Neuronal stem cell (in vitro differentiated cells): ENCODE data around the gene RABIF.
A peak's percentile ranks its signal among the peaks of the same experiment; 100 is the strongest.

Source experiments
- DNase-seq: peaks from one replicate; pipeline ENCODE4 v3.0.0-alpha.2; 2013; ENCODE audit warnings: low spot score
- H2AFZ ChIP-seq: one replicate; pipeline ENCODE4 v1.6.1; 2013; ENCODE audit warnings: mild to moderate bottlenecking, low read length, inconsistent platforms
- H2AK5ac ChIP-seq: 2 replicates; pipeline ENCODE4 v1.6.1; 2013; ENCODE audit warnings: low read depth, mild to moderate bottlenecking, inconsistent platforms, low read length, moderate library complexity, mixed read lengths
- H2BK120ac ChIP-seq: 2 replicates; pipeline ENCODE4 v1.6.1; 2013; ENCODE audit warnings: low read depth, mild to moderate bottlenecking, inconsistent platforms, low read length, moderate library complexity, mixed read lengths
- H2BK12ac ChIP-seq: one replicate; pipeline ENCODE4 v1.6.1; 2013; ENCODE audit warnings: low read length, inconsistent platforms
- H2BK15ac ChIP-seq: 2 replicates; pipeline ENCODE4 v1.6.1; 2013; ENCODE audit warnings: mild to moderate bottlenecking, low read length, inconsistent platforms, mixed read lengths
- H2BK5ac ChIP-seq: one replicate; pipeline ENCODE4 v1.6.1; 2013; ENCODE audit warnings: inconsistent platforms, mild to moderate bottlenecking, low read length, moderate library complexity
- H3K14ac ChIP-seq: one replicate; pipeline ENCODE4 v1.6.1; 2013; ENCODE audit warnings: low read length, inconsistent platforms
- H3K18ac ChIP-seq: 2 replicates; pipeline ENCODE4 v1.6.1; 2013; ENCODE audit warnings: low read length, inconsistent platforms
- H3K23ac ChIP-seq: 2 replicates; pipeline ENCODE4 v1.6.1; 2013; ENCODE audit warnings: low read depth, mild to moderate bottlenecking, mixed read lengths, low read length, inconsistent platforms; ENCODE audit not compliant: poor library complexity
- H3K27ac ChIP-seq: replicated peaks from 3 replicates; pipeline ENCODE4 v1.5.1; 2013; ENCODE audit warnings: low read length, inconsistent platforms
- H3K27me3 ChIP-seq, 3 experiments: 2 replicates each; pipeline ENCODE4 v1.6.1; 2013; ENCODE audit warnings: low read length in 3 of 3, mild to moderate bottlenecking in 2 of 3, inconsistent platforms in 1 of 3, low read depth in 1 of 3, mixed read lengths in 1 of 3, moderate library complexity in 1 of 3; ENCODE audit not compliant: control insufficient read depth in 3 of 3, insufficient read depth in 3 of 3
- H3K36me3 ChIP-seq, 2 donors: replicated peaks in 1 of 2; 2 replicates each; pipeline ENCODE4 v1.6.1; 2013; ENCODE audit warnings: low read length in 2 of 2; ENCODE audit not compliant: control insufficient read depth in 2 of 2, insufficient read depth in 2 of 2
- H3K4ac ChIP-seq: 2 replicates; pipeline ENCODE4 v1.6.1; 2013; ENCODE audit warnings: inconsistent platforms, mild to moderate bottlenecking, low read length, moderate library complexity
- H3K4me1 ChIP-seq, 2 donors: 1 replicate in 1 of 2; 2 replicates in 1 of 2; pipeline ENCODE4 v1.6.1; 2013; ENCODE audit warnings: low read length in 2 of 2, low read depth in 1 of 2; ENCODE audit not compliant: control insufficient read depth in 2 of 2, insufficient read depth in 1 of 2
- H3K4me2 ChIP-seq: one replicate; pipeline ENCODE4 v1.6.1; 2013; ENCODE audit warnings: mild to moderate bottlenecking, low read length, inconsistent platforms; ENCODE audit not compliant: insufficient read depth, poor library complexity, severe bottlenecking
- H3K4me3 ChIP-seq, 2 donors: 2 replicates each; pipeline ENCODE4 v1.5.1; 2013; ENCODE audit warnings: low read length in 2 of 2, mild to moderate bottlenecking in 2 of 2, inconsistent platforms in 1 of 2, moderate library complexity in 1 of 2
- H3K79me1 ChIP-seq: one replicate; pipeline ENCODE4 v1.6.1; 2013; ENCODE audit warnings: low read depth, mild to moderate bottlenecking, inconsistent platforms, low read length, moderate library complexity
- H3K9ac ChIP-seq: one replicate; pipeline ENCODE4 v1.6.1; 2013; ENCODE audit warnings: mild to moderate bottlenecking, low read depth, low read length, inconsistent platforms; ENCODE audit not compliant: poor library complexity
- H3K9me3 ChIP-seq, 2 donors: replicated peaks in 1 of 2; 2 replicates each; pipeline versions ENCODE3 to v1.6.1; 2013; ENCODE audit warnings: low read length in 2 of 2, mild to moderate bottlenecking in 2 of 2, inconsistent platforms in 1 of 2, low read depth in 1 of 2, mixed read lengths in 1 of 2, moderate library complexity in 1 of 2; ENCODE audit not compliant: control insufficient read depth in 2 of 2, insufficient read depth in 1 of 2
- H4K8ac ChIP-seq: one replicate; pipeline ENCODE4 v1.6.1; 2013; ENCODE audit warnings: low read depth, mild to moderate bottlenecking, inconsistent platforms, low read length, moderate library complexity
- H4K91ac ChIP-seq: one replicate; pipeline ENCODE4 v1.6.1; 2013; ENCODE audit warnings: low read length, low read depth, mild to moderate bottlenecking, inconsistent platforms; ENCODE audit not compliant: poor library complexity
- WGBS, 2 donors: extraction: QIAGEN DNeasy Blood & Tissue Kit; methylation state at CpG; one replicate each; pipeline ENCODE4 v1.1.7; 2013; ENCODE audit warnings: missing lambda C conversion rate in 2 of 2, mixed read lengths in 1 of 2; ENCODE audit not compliant: insufficient read length in 2 of 2, insufficient replicate concordance in 1 of 2; ENCODE audit errors: extremely low coverage in 2 of 2; 5-methylcytosine and 5-hydroxymethylcytosine counted together

Gene RABIF

GRCh38 chr1:202858789-202859414 is 30.0 kb downstream of the RABIF start:
- Histone ChIP-seq H4K91ac (no peak overlapping the region), H3K9me3 (no peaks in the 10 kb centered on the region), H3K18ac (no peak overlapping the region), H2BK120ac (no peak overlapping the region), H3K36me3 (peaks cover 36 to 44% of the 10 kb centered on the region in 2 donors), H4K8ac (no peak overlapping the region), H3K4ac (no peak overlapping the region), H3K9ac (peak overlapping the region; percentile 53), H3K4me2 (no peak overlapping the region), H2AFZ (no peak overlapping the region), H2AK5ac (no peak overlapping the region), H3K4me1 (peaks cover 0 to 5% of the 10 kb centered on the region in 2 donors), H2BK5ac (no peak overlapping the region), H2BK12ac (no peak overlapping the region), H3K27me3 (no peaks in the 10 kb centered on the region), H3K79me1 (peaks cover 11% of the 10 kb centered on the region), H3K14ac (no peak overlapping the region), H3K4me3 (no peak overlapping the region), H2BK15ac (no peak overlapping the region), H3K23ac (no peak overlapping the region), H3K27ac (no peak overlapping the region)
- DNase-seq = no peak
- no CpG with 5 or more reads among the region's 10 CpGs for WGBS, 2 donors

GRCh38 chr1:202858331-202858730 is 30.6 kb downstream of the RABIF start:
- Histone ChIP-seq H3K23ac (no peak overlapping the region), H3K4ac (no peak overlapping the region), H3K27ac (no peak overlapping the region), H2BK15ac (no peak overlapping the region), H2BK12ac (no peak overlapping the region), H2AK5ac (no peak overlapping the region), H3K9ac (no peak overlapping the region), H3K9me3 (no peaks in the 10 kb centered on the region), H3K14ac (no peak overlapping the region), H3K4me3 (no peak overlapping the region), H2AFZ (no peak overlapping the region), H3K4me2 (no peak overlapping the region), H2BK120ac (no peak overlapping the region), H3K36me3 (peaks cover 36 to 44% of the 10 kb centered on the region in 2 donors), H3K79me1 (peaks cover 11% of the 10 kb centered on the region), H3K18ac (no peak overlapping the region), H4K8ac (no peak overlapping the region), H2BK5ac (no peak overlapping the region), H3K4me1 (peaks cover 0 to 5% of the 10 kb centered on the region in 2 donors), H3K27me3 (no peaks in the 10 kb centered on the region), H4K91ac (no peak overlapping the region)
- no peak for DNase-seq
- no CpG with 5 or more reads among the region's 6 CpGs for WGBS, 2 donors

- peaks cover 0 to 5% of the 10 kb centered on the region in 2 donors for H3K4me1 ChIP-seq
- peaks cover 11% of the 10 kb centered on the region for H3K79me1 ChIP-seq
- H2AFZ ChIP-seq = no peak overlapping the region
- no peak overlapping the region for H2BK12ac ChIP-seq
- H3K9ac ChIP-seq = no peak overlapping the region
- no peaks in the 10 kb centered on the region for H3K27me3 ChIP-seq
- no peak overlapping the region for H4K91ac ChIP-seq
- no CpG with 5 or more reads among the region's 4 CpGs for WGBS, 2 donors
- no peak overlapping the region for H3K4me2 ChIP-seq
- H3K18ac ChIP-seq = no peak overlapping the region
- no peak overlapping the region for H2BK5ac ChIP-seq
- H3K4ac ChIP-seq = no peak overlapping the region
- H2BK15ac ChIP-seq = no peak overlapping the region
- no peak for DNase-seq
- no peak overlapping the region for H2BK120ac ChIP-seq
- no peaks in the 10 kb centered on the region for H3K9me3 ChIP-seq
- H3K14ac ChIP-seq = no peak overlapping the region
- no peak overlapping the region for H3K27ac ChIP-seq
- no peak overlapping the region for H3K4me3 ChIP-seq
- peaks cover 41 to 52% of the 10 kb centered on the region in 2 donors for H3K36me3 ChIP-seq
- H2AK5ac ChIP-seq = no peak overlapping the region
- H4K8ac ChIP-seq = no peak overlapping the region
- no peak overlapping the region for H3K23ac ChIP-seq
Observed at GRCh38 chr1:202857136-202857610, 31.8 kb downstream of the RABIF start.

GRCh38 chr1:202856014-202856413 is 32.9 kb downstream of the RABIF start:
- Histone ChIP-seq H3K27ac (no peak overlapping the region), H3K23ac (no peak overlapping the region), H3K27me3 (no peaks in the 10 kb centered on the region), H3K4ac (no peak overlapping the region), H3K18ac (no peak overlapping the region), H3K9ac (no peak overlapping the region), H3K4me3 (no peak overlapping the region), H4K91ac (no peak overlapping the region), H3K14ac (no peak overlapping the region), H4K8ac (no peak overlapping the region), H2AK5ac (no peak overlapping the region), H3K79me1 (peaks cover 13% of the 10 kb centered on the region), H3K4me1 (peaks cover 0 to 5% of the 10 kb centered on the region in 2 donors), H2AFZ (no peak overlapping the region), H3K36me3 (peaks cover 46 to 57% of the 10 kb centered on the region in 2 donors), H3K4me2 (no peak overlapping the region), H2BK120ac (no peak overlapping the region), H2BK15ac (no peak overlapping the region), H3K9me3 (no peaks in the 10 kb centered on the region), H2BK12ac (no peak overlapping the region), H2BK5ac (no peak overlapping the region)
- no peak for DNase-seq
- no CpG with 5 or more reads among the region's 2 CpGs for WGBS, 2 donors
